Neural cell (in vitro differentiated cells): ENCODE results near the gene PSME3IP1. TPM values are rescaled to one million over a fixed set of nuclear protein-coding genes. Genes with fewer than 3 reads are reported as not detected.

Source experiments
- H2AFZ ChIP-seq: fragments of 200-600, 300-800 bp; sonication (generic), shearing (Covaris generic); 2 replicates; pipeline ENCODE4 v1.6.0; 2014; ENCODE audit warnings: low read depth, mild to moderate bottlenecking, antibody characterized with exemption, low read length, moderate library complexity
- H3F3A ChIP-seq: fragments of 200-600 bp; shearing (Covaris generic); 2 replicates; pipeline ENCODE4 v1.6.1; 2016; ENCODE audit warnings: mild to moderate bottlenecking, moderate library complexity, mixed read lengths, antibody characterized with exemption, low read length; ENCODE audit not compliant: insufficient read depth, poor library complexity, severe bottlenecking
- H3K27ac ChIP-seq: fragments of 200-600, 300-800 bp; sonication (generic), shearing (Covaris generic); 2 replicates; pipeline ENCODE4 v1.5.1; 2014; ENCODE audit warnings: mild to moderate bottlenecking, low read length, moderate library complexity
- H3K27me3 ChIP-seq: fragments of 300-800, 200-600 bp; sonication (generic), shearing (Covaris generic); 2 replicates; pipeline ENCODE4 v1.6.0; 2014; ENCODE audit warnings: mild to moderate bottlenecking, low read depth, low read length, moderate library complexity; ENCODE audit not compliant: insufficient read depth
- H3K36me3 ChIP-seq: fragments of 300-800, 200-600 bp; sonication (generic), shearing (Covaris generic); 2 replicates; pipeline ENCODE4 v1.5.1; 2014; ENCODE audit warnings: mild to moderate bottlenecking, antibody characterized with exemption, low read length, moderate library complexity; ENCODE audit not compliant: insufficient read depth
- H3K4me2 ChIP-seq: fragments of 300-800, 200-600 bp; sonication (generic), shearing (Covaris generic); 2 replicates; pipeline ENCODE4 v1.6.0; 2014; ENCODE audit warnings: mild to moderate bottlenecking, low read length
- H3K4me3 ChIP-seq: fragments of 300-800, 200-600 bp; sonication (generic), shearing (Covaris generic); 2 replicates; pipeline ENCODE4 v1.5.1; 2014; ENCODE audit warnings: mild to moderate bottlenecking, low read length, moderate library complexity
- H3K79me2 ChIP-seq: fragments of 200-600 bp; shearing (Covaris generic); replicated peaks from 2 replicates; pipeline ENCODE4 v1.6.0; 2014; ENCODE audit warnings: mild to moderate bottlenecking, low read length, moderate library complexity; ENCODE audit not compliant: insufficient read depth
- H3K9ac ChIP-seq: fragments of 300-800, 200-600 bp; sonication (generic), shearing (Covaris generic); 2 replicates; pipeline ENCODE4 v1.6.1; 2016; ENCODE audit warnings: mild to moderate bottlenecking, low read length, mixed read lengths
- H3K9me2 ChIP-seq: fragments of 200-600 bp; shearing (Covaris generic); 2 replicates; pipeline ENCODE4 v1.6.1; 2016; ENCODE audit warnings: mild to moderate bottlenecking, low read length, mixed read lengths; ENCODE audit not compliant: insufficient read depth
- H3K9me3 ChIP-seq: fragments of 200-600, 300-800 bp; sonication (generic), shearing (Covaris generic); 2 replicates; pipeline ENCODE4 v1.6.1; 2016; ENCODE audit warnings: mild to moderate bottlenecking, mixed run types, low read length, moderate library complexity, mixed read lengths
- H4K20me1 ChIP-seq: fragments of 200-600 bp; shearing (Covaris generic); 2 replicates; pipeline ENCODE4 v1.6.1; 2016; ENCODE audit warnings: mild to moderate bottlenecking, mixed run types; ENCODE audit not compliant: insufficient read depth
- EP300 ChIP-seq: fragments of 450-650 bp; conservative IDR thresholded peaks from 2 replicates; pipeline ENCODE4 v1.6.1; 2014; ENCODE audit warnings: antibody characterized with exemption, mild to moderate bottlenecking, moderate library complexity; ENCODE audit not compliant: poor library complexity, severe bottlenecking
- EZH2 ChIP-seq: fragments of 200-600, 300-800 bp; shearing (Covaris generic), sonication (generic); IDR thresholded peaks from 2 replicates; pipeline ENCODE4 v1.6.1; 2014; ENCODE audit warnings: antibody characterized with exemption, low read length, borderline replicate concordance, mild to moderate bottlenecking; ENCODE audit not compliant: insufficient read depth, poor library complexity, severe bottlenecking
- MXI1 ChIP-seq: fragments of 450-650 bp; conservative IDR thresholded peaks from 2 replicates; pipeline ENCODE4 v1.6.1; 2014; ENCODE audit warnings: antibody characterized with exemption, mild to moderate bottlenecking; ENCODE audit not compliant: poor library complexity, severe bottlenecking
- POLR2AphosphoS5 ChIP-seq: IDR thresholded peaks from 2 replicates; pipeline ENCODE4 v1.6.1; 2012
- RAD21 ChIP-seq: fragments of 450-650 bp; conservative IDR thresholded peaks from 2 replicates; pipeline ENCODE4 v1.6.1; 2014; ENCODE audit warnings: antibody characterized with exemption, mild to moderate bottlenecking, moderate library complexity
- SMC3 ChIP-seq: fragments of 450-650 bp; conservative IDR thresholded peaks from 2 replicates; pipeline ENCODE4 v1.6.1; 2014; ENCODE audit warnings: antibody characterized with exemption, mild to moderate bottlenecking, moderate library complexity; ENCODE audit not compliant: poor library complexity
- TAF1 ChIP-seq: IDR thresholded peaks from 2 replicates; pipeline ENCODE4 v1.6.1; 2012; ENCODE audit warnings: low read depth
- polyA plus RNA-seq: library from polyadenylated mRNA; depleted of rRNA; stranded (reverse); fragments of >200 nt; gene quantifications from 2 replicates; pipeline ENCODE4 v1.2.3, GENCODE V29; 2014
- TF ChIP-seq, protein P1 (sequence below): fragments of 450-650 bp; IDR thresholded peaks from 2 replicates; pipeline ENCODE4 v1.5.1; 2014; ENCODE audit warnings: antibody characterized with exemption, mild to moderate bottlenecking, moderate library complexity; ENCODE audit not compliant: poor library complexity, severe bottlenecking
- TF ChIP-seq, protein P2 (sequence below): IDR thresholded peaks from 2 replicates; pipeline ENCODE4 v1.6.1; 2012; ENCODE audit warnings: borderline replicate concordance

The PSME3IP1 gene
- polyA plus RNA-seq, 1 donor from 2014 or later = 167 TPM

DNA sequence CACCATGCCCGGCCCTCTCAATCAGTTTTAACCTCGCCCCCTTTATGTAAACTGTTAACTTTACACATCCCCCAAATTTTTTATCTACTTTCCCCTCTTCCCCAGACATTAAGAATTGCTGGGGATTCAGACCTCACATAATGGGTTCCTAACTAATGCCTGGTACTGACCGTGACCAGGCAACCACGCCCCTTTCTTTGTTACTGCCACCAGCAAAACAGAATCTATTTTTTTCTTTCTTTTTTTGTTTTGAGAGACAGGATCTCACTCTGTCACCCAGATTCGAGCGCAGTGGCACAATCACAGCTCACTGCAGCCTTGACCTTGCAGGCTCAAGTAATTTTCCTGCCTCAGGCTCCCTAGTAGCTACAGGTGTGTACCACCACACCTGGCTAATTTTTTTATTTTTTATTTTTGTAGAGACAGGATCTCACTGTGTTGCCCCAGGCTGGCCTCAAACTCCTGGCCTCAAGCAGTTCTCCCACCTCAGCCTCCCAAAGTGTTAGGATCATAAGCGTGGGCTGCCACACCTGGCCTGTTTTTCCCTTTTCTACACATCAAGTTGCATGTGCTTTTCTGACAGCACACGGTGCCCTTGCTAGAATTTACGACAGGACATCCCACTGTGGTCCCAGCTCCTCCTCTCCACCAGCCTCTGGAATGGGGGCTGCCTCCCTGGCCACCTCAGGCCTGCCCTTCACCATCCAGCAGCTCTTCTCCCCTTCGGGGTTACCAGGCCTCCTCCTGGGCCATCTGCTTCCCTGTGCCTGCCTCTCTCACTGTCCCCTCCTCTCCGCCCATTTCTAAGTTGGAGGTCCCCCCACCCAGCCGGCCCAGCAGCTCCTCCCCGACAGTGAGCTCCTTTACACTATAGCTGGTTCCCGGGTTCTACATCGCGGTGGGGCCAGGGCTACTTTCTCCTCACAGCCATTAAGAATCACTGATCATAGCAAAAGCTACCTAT, 82.7 kb downstream of the PSME3IP1 start:
- no peak for TF ChIP-seq EP300
- TF ChIP-seq, protein P1, sequence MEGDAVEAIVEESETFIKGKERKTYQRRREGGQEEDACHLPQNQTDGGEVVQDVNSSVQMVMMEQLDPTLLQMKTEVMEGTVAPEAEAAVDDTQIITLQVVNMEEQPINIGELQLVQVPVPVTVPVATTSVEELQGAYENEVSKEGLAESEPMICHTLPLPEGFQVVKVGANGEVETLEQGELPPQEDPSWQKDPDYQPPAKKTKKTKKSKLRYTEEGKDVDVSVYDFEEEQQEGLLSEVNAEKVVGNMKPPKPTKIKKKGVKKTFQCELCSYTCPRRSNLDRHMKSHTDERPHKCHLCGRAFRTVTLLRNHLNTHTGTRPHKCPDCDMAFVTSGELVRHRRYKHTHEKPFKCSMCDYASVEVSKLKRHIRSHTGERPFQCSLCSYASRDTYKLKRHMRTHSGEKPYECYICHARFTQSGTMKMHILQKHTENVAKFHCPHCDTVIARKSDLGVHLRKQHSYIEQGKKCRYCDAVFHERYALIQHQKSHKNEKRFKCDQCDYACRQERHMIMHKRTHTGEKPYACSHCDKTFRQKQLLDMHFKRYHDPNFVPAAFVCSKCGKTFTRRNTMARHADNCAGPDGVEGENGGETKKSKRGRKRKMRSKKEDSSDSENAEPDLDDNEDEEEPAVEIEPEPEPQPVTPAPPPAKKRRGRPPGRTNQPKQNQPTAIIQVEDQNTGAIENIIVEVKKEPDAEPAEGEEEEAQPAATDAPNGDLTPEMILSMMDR = no peak
- TF ChIP-seq EZH2 = no peak
- TF ChIP-seq RAD21 = no peak
- TF ChIP-seq MXI1 = no peak
- TF ChIP-seq TAF1 = no peak
- no peak for TF ChIP-seq POLR2AphosphoS5
- TF ChIP-seq SMC3 = no peak
- TF ChIP-seq, protein P2, sequence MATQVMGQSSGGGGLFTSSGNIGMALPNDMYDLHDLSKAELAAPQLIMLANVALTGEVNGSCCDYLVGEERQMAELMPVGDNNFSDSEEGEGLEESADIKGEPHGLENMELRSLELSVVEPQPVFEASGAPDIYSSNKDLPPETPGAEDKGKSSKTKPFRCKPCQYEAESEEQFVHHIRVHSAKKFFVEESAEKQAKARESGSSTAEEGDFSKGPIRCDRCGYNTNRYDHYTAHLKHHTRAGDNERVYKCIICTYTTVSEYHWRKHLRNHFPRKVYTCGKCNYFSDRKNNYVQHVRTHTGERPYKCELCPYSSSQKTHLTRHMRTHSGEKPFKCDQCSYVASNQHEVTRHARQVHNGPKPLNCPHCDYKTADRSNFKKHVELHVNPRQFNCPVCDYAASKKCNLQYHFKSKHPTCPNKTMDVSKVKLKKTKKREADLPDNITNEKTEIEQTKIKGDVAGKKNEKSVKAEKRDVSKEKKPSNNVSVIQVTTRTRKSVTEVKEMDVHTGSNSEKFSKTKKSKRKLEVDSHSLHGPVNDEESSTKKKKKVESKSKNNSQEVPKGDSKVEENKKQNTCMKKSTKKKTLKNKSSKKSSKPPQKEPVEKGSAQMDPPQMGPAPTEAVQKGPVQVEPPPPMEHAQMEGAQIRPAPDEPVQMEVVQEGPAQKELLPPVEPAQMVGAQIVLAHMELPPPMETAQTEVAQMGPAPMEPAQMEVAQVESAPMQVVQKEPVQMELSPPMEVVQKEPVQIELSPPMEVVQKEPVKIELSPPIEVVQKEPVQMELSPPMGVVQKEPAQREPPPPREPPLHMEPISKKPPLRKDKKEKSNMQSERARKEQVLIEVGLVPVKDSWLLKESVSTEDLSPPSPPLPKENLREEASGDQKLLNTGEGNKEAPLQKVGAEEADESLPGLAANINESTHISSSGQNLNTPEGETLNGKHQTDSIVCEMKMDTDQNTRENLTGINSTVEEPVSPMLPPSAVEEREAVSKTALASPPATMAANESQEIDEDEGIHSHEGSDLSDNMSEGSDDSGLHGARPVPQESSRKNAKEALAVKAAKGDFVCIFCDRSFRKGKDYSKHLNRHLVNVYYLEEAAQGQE = no peak
- no peaks in the 10 kb centered on the region for H3K79me2 ChIP-seq
- H2AFZ ChIP-seq = no peak overlapping the region
- H3K9ac ChIP-seq = no peak overlapping the region
- no peaks in the 10 kb centered on the region for H3K9me3 ChIP-seq
- H3K36me3 ChIP-seq = no peaks in the 10 kb centered on the region
- no peak overlapping the region for H3K4me3 ChIP-seq
- H3K27me3 ChIP-seq = no peaks in the 10 kb centered on the region
- no peak overlapping the region for H3K4me2 ChIP-seq
- no peaks in the 10 kb centered on the region for H4K20me1 ChIP-seq
- H3K27ac ChIP-seq = no peak overlapping the region
- no peaks in the 10 kb centered on the region for H3F3A ChIP-seq
- no peaks in the 10 kb centered on the region for H3K9me2 ChIP-seq

Other genes with a start within 250 kb of the PSME3IP1 start
- not detected in 2 replicates for gene CETP, start 224.1 kb downstream of the PSME3IP1 start, polyA plus RNA-seq
- not detected in 2 replicates for gene NLRC5, start 196.5 kb downstream of the PSME3IP1 start, polyA plus RNA-seq
- gene CPNE2, start 93.5 kb downstream of the PSME3IP1 start, polyA plus RNA-seq = 16.4 and 18.6 TPM in 2 replicates
- 62.0 and 69.8 TPM in 2 replicates for gene RSPRY1, start 290 bp upstream of the PSME3IP1 start, polyA plus RNA-seq
- 149 and 153 TPM in 2 replicates for gene ARL2BP, start 59.2 kb upstream of the PSME3IP1 start, polyA plus RNA-seq
- 0.10 TPM in 1 of 2 replicates, not detected in the other for gene PLLP, start 98.6 kb upstream of the PSME3IP1 start, polyA plus RNA-seq
- not detected in 2 replicates for gene CCL22, start 172.7 kb upstream of the PSME3IP1 start, polyA plus RNA-seq
- gene CX3CL1, start 186.5 kb upstream of the PSME3IP1 start, polyA plus RNA-seq = 3.8 and 4.9 TPM in 2 replicates
- not detected in 2 replicates for gene CCL17, start 218.7 kb upstream of the PSME3IP1 start, polyA plus RNA-seq